ENCODE measurements around the gene BAHCC1.
"Not testable (repeated sequence)": the region's sequence is repeated elsewhere in the genome, so short reads cannot be mapped to it uniquely, and the experiment has no call there.

The BAHCC1 gene

DNA sequence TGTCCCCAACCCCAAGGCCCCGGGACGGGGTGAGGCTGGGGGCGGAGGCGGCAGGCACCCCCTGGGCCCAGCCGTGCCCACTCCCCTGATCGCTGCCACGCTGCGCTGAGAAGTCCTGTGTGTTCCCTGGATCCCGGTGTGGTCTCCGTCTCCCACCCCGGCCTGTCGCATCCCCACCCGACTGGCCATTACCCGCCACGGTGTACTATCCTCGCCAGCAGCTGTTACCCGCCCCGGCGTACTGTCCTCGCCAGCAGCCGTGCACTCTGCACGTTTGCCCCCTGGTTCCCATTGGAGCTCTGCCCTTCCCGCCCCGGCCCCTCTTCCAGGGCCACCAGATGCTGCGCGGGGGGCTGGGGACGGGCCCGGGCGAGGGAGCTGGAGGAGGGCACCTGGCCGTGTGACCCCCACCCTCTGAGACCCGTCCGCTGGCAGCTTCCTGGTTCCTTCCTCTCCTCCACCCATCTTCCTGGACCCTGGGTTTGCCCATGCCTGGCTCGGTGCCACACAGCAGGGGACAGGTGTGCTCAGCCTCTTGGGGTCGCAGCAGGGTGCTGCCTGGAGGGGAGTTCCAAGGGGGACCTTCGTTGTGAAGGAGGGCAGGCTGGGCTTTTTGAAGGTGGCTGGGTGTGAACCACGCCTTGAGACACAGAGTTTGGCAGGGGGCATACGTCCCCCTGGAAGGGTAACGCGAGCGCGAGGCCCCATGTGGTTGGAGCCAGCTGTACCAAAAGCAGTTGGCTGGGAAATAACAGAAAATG, 19.7 kb downstream of the BAHCC1 start:
- no peak for DNase-seq

DNA sequence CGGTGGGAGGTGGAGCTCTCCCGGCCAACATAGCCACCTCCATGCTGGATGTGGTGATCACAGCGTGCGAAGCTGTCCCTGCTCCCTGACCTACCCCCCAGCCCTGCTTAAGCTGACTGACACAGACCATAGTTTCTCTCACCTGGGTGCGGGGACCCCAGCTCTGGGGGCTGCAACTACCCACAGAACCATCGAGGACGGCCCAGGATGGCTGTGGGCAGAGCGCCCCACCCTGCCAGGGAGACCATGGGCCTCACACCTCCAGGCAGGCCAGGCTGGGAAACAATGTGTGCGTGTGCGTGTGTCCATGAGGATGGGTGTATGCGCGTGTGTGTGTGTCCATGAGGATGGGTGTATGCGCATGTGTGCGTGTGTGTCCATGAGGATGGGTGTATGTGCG, 20.4 kb downstream of the BAHCC1 start:
- no peak for DNase-seq

DNA sequence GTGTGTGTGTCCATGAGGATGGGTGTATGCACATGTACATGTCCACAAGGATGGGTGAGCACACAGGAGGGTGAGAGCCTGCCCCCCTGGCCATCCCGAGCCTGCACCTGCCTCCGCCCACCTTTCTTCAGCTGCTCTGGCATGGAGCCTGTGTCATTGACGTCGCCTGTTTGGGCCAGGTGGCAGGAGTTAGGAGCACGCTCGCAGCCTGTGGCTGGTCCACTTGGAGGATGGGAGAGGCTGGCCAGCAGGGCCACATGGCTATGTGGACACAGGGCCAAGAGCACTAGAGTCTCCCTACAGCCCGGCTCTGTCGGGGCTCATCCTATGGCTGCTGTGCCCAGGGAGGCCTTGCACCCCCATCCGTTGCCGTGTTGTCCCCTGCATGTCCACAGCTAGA, 21.4 kb downstream of the BAHCC1 start:
- peak; percentile 65 to 85 for DNase-seq

DNA sequence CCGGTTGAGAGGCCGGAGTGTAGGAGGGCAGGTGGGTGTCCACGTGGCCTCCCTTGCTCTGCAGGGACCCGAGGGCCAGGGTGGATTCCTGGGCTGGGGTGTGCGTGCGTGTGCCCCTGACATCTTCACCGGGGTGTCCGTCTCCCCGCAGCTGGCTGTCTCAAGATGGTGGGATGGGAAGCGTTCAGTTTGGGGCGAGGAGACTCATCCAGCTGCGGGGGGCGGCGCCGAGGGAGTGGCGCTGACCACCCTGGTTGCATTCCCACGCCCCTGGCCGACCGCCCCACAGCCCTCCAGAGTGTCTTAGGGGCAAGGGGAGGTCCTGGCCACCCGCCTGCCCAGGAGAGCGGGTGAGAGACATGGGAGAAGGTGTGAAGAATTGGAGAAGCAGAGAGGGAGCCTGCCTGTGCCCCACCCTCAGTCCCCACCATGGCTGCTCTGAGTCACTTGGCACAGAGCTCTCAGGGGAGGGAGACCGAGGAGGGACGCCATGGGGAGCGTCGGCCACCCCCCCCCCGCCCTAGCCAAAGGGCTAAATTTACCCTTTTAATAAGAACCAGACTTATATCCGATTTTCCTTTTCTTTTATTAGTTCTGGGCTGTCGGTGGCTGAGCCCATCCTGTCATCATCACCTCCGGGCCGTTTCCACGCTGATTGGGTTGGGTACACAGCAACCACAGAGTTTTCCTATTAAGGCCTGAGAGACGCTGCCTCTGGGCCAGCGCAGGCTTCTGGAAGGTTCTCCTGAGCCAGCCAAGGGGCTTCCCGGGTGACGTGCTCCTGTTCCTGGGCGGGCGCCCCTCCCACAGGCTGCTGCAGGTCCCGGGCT, 22.0 kb downstream of the BAHCC1 start:
- DNase-seq: no peak

DNA sequence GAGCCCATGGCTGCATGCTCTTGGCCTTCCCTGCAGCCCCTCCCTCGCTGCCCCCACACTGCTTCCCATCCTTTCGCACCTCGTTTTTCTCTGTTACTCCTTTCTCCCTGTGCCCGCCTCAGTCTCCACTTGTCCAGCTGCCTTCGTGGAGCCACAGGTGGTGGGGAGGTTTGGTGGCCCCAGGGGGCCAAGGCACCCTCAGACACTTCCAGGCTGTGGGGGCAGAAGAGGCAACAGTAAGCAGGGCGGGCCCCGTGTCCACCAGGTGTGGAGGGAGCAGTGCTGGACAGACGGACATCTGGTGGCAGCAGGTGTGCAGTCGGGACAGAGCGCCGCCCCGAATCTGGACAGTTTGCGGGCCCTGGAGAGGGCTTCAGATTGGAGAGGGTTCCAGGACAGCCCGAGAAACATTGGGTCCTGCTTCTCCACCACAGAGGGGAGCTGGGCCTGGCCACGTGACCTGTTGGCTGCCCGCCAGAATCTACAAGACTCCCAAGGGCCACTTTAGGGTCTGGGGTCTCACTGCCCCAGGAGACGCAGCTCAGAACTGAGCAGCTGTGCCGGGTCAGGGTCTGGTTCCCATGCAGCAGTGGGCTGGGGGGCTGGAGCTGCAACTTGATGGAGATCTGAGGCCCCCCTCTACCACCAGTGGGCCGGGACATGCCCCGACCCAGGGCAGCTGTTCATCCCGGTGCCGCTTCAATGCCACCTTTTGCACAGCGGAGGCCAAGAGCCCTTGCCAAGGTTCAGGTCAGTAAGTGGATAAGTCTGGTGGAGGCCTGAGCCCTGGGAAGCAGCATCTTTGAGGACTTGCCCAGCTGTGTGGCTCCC, 22.8 kb downstream of the BAHCC1 start:
- no peak for DNase-seq

DNA sequence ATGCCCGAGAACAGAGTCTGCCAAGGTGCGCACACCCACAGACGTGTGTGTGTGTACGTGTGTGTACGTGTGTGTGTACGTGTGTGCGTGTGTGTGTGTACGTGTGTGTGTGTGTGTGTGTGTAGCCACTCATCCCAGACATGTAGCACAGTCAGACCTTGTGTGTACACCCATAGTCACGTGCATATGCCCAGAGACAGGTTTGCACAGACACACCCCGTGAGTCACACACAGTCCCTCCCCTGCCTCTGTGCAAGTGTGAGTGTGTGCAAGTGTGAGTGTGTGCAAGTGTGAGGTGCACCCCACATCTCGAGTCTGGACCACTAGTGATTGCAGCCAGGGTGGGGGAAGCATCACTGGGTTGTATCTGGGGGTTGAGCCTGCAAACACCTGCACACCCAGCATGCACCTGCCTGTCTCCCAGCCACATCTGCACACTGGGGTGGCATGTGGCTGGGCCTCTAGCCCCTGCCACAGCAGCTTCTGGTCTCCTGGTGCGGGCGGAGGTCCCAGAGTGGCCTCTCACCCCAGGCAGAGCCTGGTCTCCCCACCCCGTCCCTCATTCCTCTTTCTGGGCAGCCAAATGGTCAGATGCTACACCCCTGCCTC, 23.6 kb downstream of the BAHCC1 start:
- DNase-seq: no peak

DNA sequence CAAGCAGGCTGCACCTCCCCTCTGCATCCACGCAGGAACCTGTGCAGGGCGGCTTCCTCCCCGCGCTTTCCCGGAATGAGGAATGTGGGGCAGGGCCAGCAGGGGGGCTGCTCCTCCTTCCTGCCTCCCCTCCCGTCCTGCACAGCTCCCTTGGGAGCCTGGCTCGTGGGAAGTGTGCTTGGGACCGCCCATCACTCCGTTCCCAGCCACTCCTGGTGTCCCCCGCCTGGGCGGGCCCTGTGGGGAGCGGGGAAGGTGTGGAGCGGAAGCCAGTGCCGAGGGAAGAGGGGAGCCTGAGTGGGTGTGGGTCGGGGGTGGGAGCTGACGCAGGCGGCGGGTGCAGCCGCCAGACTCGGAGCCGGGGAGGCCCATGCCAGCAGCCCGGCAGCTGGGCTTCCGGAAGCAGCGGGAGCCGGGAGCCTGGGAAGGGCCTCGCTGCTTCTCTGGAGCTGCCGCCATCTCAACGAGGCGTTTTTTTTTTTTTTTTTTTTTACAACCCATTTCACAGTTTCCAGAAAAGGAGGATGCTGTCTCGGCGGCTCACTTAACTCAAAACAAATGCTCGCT, 24.1 kb downstream of the BAHCC1 start:
- DNase-seq: no peak

DNA sequence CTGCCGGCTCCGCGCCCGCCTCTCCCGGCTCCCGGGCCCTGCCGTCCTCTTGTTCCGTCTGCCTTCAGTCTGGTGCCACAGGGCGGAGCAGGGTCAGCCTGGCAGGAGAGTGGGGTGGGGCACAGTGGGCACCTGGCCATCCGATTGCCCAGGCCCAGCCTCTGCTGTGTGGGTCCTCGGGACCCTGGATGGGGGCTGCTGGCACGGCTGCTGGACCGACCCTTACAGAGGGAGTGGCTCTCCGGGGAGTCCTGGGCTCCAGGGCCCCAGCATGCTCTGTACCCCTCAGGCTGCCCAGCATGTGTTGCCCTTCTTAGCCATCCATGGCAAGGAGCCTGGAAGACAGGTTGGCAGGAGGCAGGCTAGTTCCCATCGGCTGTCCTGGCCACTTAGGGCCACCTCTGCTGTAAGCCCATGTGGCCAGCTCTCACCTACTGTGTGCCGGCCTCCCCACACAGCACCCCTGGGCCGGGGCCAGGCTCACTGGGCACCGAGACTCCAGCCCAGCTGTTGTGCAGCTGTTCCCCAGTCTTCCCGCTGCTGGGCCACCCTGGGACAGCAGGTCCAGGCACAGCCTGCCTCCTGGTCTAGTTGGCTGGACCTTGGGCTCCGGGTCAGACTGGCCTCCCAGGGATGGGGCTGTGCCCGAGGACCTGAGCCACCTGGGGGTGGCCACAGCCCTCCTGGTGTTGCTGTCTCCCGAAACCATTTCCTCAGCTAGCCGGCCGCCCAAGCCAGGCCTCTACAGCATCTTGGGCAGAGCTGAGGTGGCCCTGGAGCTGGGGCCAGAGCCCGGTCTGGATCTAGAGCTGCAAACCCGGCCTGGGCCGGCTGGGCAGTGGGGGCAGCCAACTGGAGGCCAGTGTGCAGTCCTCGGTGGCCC, 24.9 kb downstream of the BAHCC1 start:
- no peak for DNase-seq

DNA sequence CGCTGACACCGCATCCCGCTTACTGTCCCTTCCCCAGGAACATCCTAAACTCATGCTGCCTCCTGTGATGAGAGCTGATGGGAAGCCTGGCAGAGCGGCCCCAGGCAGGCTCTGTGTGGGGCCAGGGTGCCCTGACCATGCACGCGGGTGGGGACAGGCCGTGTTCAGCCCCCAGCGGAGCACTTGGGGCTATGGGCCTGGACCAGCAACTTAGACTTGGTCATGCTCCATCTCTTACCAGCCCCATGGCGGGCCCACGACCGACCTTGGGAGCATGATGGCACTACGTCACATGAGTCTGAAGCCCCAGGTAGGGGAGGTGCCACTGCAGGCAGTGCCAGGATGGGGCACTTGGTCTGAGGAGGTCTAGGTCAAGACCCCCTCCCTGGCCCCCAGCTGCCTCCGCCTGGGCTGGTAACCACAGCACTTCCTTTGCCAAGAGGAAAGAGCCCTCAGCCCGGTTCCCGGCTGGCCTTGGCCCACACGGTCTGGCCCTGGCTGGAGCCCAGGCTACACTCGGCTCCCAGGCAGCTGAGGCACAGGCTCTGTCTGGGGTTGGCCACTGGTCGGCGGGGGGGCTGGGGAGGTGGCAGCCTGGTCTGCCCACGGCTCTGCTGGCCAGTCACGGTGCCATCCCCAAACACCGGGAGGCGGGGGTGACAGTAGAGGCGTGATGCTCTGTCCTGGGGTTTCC, 25.7 kb downstream of the BAHCC1 start:
- no peak for DNase-seq

DNA sequence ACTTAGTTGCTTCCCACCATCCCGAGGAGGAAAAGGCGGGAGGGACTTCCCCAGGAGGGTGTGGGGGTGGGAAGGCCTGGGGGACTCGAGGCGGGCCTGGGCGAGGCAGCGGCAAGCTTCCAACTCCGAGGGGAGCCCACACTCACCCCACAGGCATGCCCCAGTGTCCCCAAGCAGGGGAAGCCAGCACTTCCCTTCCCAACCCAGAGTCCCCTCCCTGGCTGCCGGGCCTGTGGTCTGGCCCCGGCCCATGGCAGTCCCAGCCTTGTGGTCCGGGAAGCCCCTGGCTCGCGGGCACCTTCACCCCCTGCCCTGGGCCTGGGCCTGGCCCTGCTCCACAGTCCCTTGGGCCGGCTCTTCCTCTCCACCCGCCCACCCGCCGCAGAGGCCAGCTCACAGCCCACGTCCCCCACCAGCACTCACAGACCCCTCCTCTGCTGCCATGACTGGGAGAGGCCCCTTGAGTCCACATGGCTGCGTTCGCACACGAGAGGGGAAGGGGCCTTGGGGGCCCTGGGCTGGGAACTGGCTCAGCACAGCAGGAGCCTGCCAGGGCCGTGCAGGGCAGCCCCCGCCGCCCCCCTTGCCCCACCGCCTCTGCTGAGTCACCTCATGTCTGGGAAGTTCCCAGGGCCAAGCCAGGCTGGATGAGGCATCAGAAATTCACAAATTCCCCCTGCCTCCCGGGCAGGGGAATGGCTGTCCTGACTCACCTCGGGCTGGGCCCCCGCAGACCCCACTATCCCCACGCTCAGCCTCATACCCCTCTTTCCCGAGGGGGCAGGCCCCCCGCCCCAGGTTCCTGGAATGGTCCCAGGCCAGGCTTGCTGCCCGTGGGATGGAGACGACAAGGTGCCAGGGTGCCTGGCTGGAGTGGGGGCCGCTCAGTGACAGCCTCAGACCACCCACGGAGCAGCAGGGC, 27.8 kb downstream of the BAHCC1 start:
- DNase-seq: no peak

DNA sequence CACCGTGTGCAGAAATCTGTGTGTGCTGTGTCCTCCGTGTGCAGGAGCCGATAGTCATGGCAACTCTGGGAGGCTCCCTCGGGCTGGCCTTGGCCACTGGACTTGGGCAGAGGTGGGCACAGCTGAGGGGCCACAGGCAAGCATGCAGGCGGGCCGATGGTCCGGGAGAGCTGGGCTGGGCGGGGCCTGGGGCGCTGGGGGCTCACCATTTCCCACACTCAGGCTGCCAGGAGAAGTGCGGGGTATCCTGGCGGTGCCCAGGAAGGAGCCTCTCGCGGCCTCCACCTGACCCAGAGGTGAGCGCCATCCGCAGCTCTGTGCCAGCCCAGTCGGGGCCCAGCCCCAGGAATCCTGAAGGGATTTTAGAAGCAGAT, 28.4 kb downstream of the BAHCC1 start:
- DNase-seq: no peak

DNA sequence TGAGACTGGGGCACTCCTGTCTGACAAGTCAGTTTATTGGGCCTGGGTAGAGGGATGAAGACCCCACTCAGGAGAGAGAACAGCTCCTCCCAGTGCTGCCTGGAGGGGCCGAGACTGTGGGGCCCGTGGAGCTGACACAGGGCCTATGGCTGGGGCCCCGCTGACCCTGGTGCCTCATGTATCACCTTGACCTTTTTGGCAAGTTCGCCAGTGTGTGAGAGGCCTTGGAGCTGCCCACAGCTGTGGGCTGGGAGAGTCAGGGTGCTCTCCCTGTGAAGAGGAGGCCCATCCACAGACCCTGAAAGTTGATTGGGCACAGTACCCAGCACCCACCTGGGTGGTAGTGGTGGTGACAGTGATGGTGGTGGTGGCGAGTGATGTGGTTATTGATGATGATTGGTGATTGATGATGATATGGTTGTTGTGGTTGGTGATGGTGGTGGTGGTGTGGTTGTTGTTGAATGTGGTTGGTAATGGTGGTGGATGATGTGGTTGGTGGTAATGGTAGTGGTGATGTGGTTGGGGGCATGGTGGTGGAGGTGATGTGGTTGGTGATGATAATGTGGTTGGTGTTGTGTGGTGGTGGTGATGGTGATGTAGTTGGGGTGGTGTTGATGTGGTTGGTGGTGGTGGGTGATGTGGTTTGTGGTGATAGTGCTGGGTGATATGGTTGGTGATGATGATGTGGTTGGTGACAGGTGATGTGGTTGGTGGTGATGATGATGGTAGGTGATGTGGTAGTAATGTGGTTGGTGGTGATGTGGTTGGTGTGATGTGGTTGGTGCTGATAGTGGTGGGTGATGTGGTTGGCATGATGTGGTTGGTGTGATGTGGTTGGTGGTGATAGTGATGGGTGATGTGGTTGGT, 29.1 kb downstream of the BAHCC1 start:
- no peak for DNase-seq

DNA sequence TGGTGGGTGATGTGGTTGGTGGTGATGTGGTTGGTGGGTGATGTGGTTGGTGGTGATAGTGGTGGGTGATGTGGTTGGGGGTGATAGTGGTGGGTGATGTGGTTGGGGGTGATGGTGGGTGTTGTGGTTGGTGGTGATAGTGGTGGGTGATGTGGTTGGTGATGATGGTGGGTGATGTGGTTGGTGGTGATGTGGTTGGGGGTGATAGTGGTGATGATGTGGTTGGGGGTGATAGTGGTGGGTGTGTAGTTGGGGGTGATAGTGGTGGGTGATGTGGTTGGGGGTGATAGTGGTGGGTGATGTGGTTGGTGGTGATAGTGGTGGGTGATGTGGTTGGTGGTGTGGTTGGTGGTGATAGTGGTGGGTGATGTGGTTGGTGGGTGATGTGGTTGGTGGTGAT, 29.8 kb downstream of the BAHCC1 start:
- not testable (repeated sequence) for DNase-seq

DNA sequence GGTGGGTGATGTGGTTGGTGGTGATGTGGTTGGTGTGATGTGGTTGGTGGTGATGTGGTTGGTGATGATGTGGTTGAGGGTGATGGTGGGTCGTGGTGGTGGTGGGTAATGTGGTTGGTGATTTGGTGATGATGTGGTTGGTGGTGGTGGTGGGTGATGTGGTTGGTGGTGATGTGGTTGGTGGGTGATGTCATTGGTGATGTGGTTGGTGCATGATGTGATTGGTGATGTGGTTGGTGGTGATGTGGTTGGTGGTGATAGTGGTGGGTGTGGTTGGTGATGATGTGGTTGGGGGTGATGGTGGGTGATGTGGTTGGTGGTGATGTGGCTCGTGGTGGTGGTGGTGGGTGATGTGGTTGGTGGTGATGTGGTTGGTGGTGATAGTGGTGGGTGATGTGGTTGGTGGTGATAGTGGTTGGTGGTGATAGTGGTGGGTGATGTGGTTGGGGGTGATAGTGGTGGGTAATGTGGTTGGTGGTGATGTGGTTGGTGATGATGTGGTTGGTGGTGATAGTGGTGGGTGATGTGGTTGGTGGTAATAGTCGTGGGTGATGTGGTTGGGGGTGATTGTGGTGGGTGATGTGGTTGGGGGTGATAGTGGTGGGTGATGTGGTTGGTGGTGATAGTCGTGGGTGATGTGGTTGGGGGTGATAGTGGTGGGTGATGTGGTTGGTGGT, 30.6 kb downstream of the BAHCC1 start:
- not testable (repeated sequence) for DNase-seq

DNA sequence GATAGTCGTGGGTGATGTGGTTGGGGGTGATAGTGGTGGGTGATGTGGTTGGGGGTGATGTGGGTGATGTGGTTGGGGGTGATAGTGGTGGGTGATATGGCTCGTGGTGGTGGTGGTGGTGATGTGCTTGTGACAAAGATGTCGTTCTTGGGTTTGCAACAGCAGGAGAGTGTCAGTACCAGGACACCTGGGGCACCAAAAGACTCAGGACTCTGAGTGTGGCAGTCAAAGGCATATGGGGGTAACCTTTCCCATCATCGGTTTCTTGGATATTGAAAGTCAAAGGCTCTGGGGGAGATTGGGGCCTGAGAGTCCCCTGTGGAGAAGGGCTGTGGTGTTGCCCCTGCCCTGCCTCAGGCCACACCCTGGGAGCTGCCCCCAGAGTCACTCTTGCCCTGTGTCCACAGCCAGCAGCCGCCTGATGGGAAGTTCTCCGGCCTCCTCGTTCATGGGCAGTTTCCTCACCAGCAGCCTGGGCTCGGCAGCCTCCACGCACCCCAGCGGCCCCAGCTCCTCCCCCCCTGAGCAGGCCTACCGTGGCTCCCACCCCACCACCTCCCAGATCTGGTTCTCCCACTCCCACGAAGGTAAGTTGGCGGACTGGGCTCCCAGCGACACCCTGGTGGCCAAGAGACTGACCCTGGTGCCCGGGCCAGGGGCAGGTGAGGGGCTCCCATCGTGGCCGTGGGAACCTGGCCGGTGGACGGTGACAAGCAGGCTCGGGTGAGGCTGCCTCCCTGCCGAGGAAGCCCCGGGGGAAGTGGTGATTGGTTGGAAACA, 31.3 kb downstream of the BAHCC1 start:
- DNase-seq: no peak

DNA sequence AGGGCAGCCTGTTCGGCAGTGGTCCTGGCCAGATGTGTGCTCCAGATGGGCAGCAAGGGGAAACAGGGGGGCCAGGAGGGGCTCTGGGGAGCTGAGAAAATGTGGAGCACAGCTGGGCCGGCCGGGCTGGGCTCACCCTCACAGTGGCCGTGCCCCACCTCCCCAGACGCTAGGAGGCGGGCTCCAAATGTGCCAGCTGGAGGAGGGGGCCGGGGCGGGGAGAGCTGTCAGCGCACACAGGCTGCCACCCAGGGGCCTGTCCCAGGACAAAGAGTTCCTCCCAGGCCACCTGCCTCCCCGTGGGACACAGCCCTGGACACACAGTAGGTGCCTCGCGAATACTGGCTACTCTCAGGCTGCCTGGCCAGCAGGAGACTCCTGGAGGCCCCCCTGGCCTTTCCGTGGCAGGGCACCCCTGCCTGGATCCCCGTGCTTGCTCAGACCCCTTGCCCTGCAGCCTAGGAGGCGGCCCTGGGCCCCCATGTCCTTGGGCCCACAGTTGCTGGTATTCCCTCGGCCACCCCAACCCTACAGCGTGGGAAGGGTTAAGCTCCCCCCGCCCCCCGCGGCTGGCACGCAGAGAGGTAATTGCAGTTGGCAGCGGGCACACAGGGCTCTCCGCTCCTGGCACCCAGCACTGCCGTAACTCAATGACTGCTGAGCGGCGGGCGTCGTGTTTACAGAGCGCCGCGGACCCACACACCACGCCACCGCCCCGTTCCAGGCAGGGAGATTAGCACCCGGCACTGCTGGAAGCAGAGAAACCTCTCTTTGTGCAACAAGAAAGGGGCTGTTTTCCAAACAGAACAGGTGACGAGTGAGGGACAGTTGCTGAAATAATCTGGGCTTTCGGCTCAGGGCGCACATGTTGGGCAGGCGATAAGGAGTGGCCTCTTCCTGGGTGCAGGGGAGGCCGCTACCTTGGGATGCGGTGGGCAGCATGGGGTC, 32.2 kb downstream of the BAHCC1 start:
- DNase-seq: no peak

Data from cerebellar nuclear complex (tissue), 1 donor.